ENCODE data around the gene IWS1.

The IWS1 gene

DNA sequence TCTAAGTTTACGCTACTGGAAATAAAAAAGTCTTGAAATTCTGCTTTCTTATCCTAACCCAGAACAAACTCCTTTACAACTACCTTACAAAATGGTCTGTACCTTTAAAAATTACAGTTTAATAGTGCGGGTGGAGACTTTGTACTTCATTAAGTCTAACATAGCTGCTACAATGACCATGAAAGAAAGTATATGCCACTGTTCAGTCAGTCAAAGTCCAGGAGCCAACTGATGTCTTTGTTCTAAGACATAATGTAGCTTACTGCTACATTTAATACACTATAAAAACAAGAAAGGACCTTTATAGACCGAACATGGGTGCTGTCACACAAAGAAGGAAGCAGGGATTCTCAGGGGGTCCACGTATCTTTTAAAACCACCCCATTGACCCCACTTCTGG, 36.0 kb downstream of the IWS1 start:
- Histone ChIP-seq H3K4me3 (ENCODE audit: extremely low read depth, insufficient read depth, low read length, poor library complexity, severe bottlenecking) (no peak overlapping the region), H3K27ac (ENCODE audit: low read depth, low read length, severe bottlenecking) (no peak overlapping the region), H3K9me3 (ENCODE audit: control insufficient read depth, low read length) (no peaks in the 10 kb centered on the region), H3K4me1 (ENCODE audit: control insufficient read depth, insufficient read depth, low read length, poor library complexity, severe bottlenecking) (peaks cover 2% of the 10 kb centered on the region), H3K36me3 (ENCODE audit: control insufficient read depth, insufficient read depth, low read length) (peaks cover 90% of the 10 kb centered on the region)
- 83 to 100% methylated on average over 1 of the region's 4 CpGs for WGBS, 2 experiments (ENCODE audit: insufficient coverage in 2 of 2)

DNA sequence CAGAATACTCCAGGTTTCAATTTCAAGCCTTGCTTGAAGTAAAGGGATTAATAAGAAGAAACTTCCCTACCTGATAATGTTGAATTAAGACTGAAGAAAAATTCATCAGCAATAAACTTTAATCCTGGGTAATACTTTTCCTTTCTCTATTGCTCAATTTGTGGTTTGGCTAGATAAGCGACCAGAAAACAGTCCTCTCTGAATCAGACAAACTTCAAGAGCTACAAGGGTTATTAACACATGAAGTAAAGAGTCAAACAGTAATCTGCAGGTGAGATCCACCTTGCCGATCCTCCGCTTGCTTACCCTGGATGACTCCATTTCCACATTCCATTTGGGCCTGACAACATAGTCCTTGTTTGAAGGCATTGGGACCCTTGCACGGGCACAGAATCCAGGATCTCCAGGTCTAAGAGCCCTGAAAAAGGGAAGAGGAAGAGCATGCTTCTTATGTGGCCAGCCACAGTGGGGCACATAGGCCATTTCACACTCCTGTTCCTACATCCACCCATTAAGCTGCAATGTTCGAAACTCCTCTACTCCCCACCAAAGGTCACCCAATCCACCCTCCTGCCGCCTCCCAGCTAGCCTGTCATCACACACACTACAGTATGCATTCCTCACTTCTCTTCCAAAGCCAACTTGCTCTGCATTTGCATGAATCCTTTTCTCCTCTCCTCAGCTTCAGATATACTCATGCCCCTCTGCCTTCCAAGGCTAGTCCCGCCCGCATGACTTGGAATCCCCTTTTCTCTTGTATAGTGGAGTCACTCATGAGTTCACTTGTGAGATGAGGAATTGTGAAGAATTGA, 39.8 kb downstream of the IWS1 start:
- no peak overlapping the region for H3K27ac ChIP-seq (ENCODE audit: low read depth, low read length, severe bottlenecking)
- 94 to 98% methylated on average over 4 to 5 of the region's 8 CpGs for WGBS, 2 experiments (ENCODE audit: insufficient coverage in 2 of 2)
- no peak overlapping the region for H3K4me3 ChIP-seq (ENCODE audit: extremely low read depth, insufficient read depth, low read length, poor library complexity, severe bottlenecking)
- peaks cover 5% of the 10 kb centered on the region for H3K4me1 ChIP-seq (ENCODE audit: control insufficient read depth, insufficient read depth, low read length, poor library complexity, severe bottlenecking)
- peaks cover 93% of the 10 kb centered on the region for H3K36me3 ChIP-seq (ENCODE audit: control insufficient read depth, insufficient read depth, low read length)
- no peaks in the 10 kb centered on the region for H3K9me3 ChIP-seq (ENCODE audit: control insufficient read depth, low read length)

DNA sequence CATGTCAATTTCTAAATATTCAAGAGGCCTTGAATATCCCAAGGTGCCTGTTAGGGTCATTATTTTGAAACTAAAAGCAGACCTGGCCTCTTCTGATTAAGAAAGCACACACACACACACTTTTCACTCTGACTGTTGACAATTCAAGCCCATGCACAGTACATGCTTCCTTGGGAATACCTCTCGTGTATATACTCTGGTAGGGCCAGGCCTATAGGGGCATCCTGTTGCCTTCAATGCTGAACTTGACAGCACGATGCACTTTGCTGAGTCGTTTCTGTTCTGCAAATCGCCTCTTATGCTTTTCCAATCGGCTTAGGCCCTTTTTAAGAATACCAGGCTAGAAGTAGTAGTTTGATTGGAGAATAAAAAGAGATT, 40.6 kb downstream of the IWS1 start:
- H3K36me3 ChIP-seq (ENCODE audit: control insufficient read depth, insufficient read depth, low read length): peaks cover 93% of the 10 kb centered on the region
- WGBS, 2 experiments (ENCODE audit: insufficient coverage in 2 of 2): 96 to 97% methylated on average over 5 of the region's 5 CpGs

DNA sequence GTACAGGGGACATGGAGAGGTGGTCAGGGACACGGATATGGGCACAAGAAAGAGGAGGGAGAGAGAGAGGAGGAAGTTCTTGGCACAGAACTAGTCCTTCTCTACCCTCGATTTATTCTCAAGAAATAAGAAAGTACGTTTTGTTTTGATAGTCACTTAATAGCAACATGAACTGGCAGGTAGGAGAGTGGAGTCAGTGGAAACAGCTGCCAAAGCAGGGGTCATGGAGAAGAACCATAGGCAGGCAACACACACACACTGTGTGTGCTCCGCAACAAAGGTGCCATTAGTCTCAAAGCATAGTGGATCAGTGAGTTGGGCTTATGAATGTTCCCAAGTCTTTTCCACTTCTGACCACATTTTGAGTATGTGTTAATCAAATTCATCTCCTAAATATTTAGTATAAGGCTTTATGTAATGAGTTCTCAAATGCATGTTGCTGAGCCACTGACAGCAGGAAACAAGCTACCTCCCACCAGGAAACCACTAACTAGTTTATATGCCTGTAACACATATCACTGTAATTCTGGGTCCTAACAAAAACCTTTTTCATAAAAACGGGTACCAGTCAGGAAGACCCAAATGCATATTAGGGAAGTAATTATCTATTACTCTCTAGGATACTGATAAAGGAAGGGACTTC, 41.1 kb downstream of the IWS1 start:
- WGBS, 2 experiments (ENCODE audit: insufficient coverage in 2 of 2): 100% methylated on average over 1 to 3 of the region's 5 CpGs

More for the DNA sequence above, 40.6 kb downstream of the IWS1 start:
- no peak overlapping the region for H3K27ac ChIP-seq (ENCODE audit: low read depth, low read length, severe bottlenecking)
- peaks cover 5% of the 10 kb centered on the region for H3K4me1 ChIP-seq (ENCODE audit: control insufficient read depth, insufficient read depth, low read length, poor library complexity, severe bottlenecking)
- H3K4me3 ChIP-seq (ENCODE audit: extremely low read depth, insufficient read depth, low read length, poor library complexity, severe bottlenecking): no peak overlapping the region
- H3K9me3 ChIP-seq (ENCODE audit: control insufficient read depth, low read length): no peaks in the 10 kb centered on the region

DNA sequence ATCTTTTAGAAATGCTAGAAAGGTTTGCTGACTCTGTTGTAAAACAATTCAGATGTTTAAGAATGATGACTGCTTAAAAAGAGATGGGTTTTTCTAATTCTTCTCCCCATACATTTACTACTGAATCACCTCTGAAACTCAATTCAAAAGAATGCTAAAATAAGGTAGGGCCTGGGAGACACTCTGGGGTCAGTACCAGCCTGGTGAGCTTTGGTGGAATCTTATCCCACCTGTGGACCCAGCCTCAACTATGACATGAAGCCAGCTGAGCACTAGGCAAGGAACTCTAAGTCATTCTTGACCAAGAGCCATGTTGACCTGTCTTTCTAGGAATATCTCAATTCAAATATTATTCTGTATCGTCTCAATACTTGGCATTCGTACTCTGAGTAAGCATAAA, 44.3 kb downstream of the IWS1 start:
- 53% methylated on average over 2 of the region's 2 CpGs; no CpG with 5 or more reads in 1 of the 2 experiments for WGBS, 2 experiments (ENCODE audit: insufficient coverage in 2 of 2)
- H3K4me3 ChIP-seq (ENCODE audit: extremely low read depth, insufficient read depth, low read length, poor library complexity, severe bottlenecking): no peak overlapping the region
- peaks cover 69% of the 10 kb centered on the region for H3K36me3 ChIP-seq (ENCODE audit: control insufficient read depth, insufficient read depth, low read length)
- H3K4me1 ChIP-seq (ENCODE audit: control insufficient read depth, insufficient read depth, low read length, poor library complexity, severe bottlenecking): peaks cover 8% of the 10 kb centered on the region
- H3K9me3 ChIP-seq (ENCODE audit: control insufficient read depth, low read length): no peaks in the 10 kb centered on the region
- H3K27ac ChIP-seq (ENCODE audit: low read depth, low read length, severe bottlenecking): no peak overlapping the region

More for the DNA sequence above, 41.1 kb downstream of the IWS1 start:
- Histone ChIP-seq H3K4me1 (ENCODE audit: control insufficient read depth, insufficient read depth, low read length, poor library complexity, severe bottlenecking) (peaks cover 8% of the 10 kb centered on the region), H3K4me3 (ENCODE audit: extremely low read depth, insufficient read depth, low read length, poor library complexity, severe bottlenecking) (no peak overlapping the region), H3K36me3 (ENCODE audit: control insufficient read depth, insufficient read depth, low read length) (peaks cover 93% of the 10 kb centered on the region), H3K27ac (ENCODE audit: low read depth, low read length, severe bottlenecking) (no peak overlapping the region), H3K9me3 (ENCODE audit: control insufficient read depth, low read length) (no peaks in the 10 kb centered on the region)

DNA sequence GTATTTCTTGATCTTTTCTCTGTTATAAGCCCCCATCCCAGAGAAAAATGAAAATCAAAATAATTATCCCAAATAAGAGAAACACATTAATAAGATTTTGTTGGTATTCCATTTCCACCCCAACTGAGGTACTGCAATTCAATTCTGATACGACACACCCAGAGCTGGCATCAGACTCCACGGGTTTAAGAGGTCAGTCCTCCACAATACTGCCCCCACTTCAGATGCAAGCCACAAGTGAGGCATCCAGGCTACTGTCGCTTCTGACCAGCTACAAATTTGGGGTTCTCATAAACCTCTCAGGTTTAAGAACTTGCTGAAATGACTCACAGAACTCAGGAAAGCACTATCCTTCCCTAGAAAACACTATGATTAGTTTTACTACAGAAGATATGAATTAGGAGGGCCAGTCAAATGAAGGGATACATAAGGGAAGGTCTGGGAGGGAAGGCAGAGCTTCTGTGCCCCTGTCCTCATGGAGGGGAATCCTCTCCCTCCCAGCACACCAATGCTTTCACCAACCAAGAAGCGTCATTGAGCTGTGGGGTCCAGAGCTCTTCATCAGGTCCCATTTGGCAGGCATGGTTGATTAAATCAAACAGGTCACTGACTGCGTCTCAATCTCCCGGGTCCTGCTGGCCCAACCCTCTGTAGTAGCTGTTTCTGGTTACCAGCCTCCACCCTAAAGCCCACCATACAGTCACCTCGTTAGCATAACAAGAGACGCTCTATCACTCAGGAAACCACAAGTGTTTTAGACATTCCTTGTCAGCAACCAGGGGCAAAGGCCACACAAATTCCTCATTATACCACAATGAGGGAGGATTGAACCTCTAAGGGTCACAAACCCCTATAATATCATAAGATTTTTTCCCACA, 46.2 kb downstream of the IWS1 start:
- 43 to 50% methylated on average over 6 to 7 of the region's 8 CpGs for WGBS, 2 experiments (ENCODE audit: insufficient coverage in 2 of 2)
- H3K36me3 ChIP-seq (ENCODE audit: control insufficient read depth, insufficient read depth, low read length): peaks cover 50% of the 10 kb centered on the region
- H3K27ac ChIP-seq (ENCODE audit: low read depth, low read length, severe bottlenecking): peak overlapping the region; percentile 24
- peaks cover 8% of the 10 kb centered on the region for H3K4me1 ChIP-seq (ENCODE audit: control insufficient read depth, insufficient read depth, low read length, poor library complexity, severe bottlenecking)
- peaks cover 7% of the 10 kb centered on the region for H3K9me3 ChIP-seq (ENCODE audit: control insufficient read depth, low read length)
- no peak overlapping the region for H3K4me3 ChIP-seq (ENCODE audit: extremely low read depth, insufficient read depth, low read length, poor library complexity, severe bottlenecking)

DNA sequence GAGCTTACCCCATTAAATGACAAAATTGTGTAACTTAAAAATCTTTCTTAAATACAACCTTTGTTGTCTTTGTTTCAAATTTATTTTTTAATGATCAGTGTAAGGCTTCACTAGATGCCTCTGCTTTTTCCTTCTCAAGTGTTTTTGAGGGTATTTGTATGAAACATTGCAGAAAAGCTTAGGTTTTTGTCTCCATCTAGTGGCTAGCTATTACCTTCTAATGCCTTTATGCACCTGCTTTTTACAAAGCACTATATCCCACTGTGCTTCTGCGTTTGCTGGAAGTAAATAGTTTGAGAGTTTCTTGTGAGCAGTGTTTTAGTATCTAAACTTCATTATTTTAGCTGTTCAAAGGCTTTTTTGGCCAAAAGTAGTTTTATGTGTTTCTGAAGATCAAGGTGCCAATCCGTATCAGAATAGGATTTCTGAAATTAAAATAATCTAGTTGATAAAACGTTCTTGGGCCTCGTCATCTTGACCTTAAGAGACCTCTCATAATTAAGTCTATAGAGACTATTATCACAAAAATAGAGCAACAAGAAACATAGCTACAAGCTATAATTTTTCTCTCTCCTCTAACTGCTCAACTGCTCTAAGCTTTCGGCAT, 47.0 kb downstream of the IWS1 start:
- no CpG with 5 or more reads among the region's 5 CpGs for WGBS, 2 experiments (ENCODE audit: insufficient coverage in 2 of 2)
- H3K9me3 ChIP-seq (ENCODE audit: control insufficient read depth, low read length): peaks cover 7% of the 10 kb centered on the region
- H3K27ac ChIP-seq (ENCODE audit: low read depth, low read length, severe bottlenecking): no peak overlapping the region
- H3K4me3 ChIP-seq (ENCODE audit: extremely low read depth, insufficient read depth, low read length, poor library complexity, severe bottlenecking): no peak overlapping the region
- peaks cover 42% of the 10 kb centered on the region for H3K36me3 ChIP-seq (ENCODE audit: control insufficient read depth, insufficient read depth, low read length)
- H3K4me1 ChIP-seq (ENCODE audit: control insufficient read depth, insufficient read depth, low read length, poor library complexity, severe bottlenecking): peaks cover 8% of the 10 kb centered on the region

DNA sequence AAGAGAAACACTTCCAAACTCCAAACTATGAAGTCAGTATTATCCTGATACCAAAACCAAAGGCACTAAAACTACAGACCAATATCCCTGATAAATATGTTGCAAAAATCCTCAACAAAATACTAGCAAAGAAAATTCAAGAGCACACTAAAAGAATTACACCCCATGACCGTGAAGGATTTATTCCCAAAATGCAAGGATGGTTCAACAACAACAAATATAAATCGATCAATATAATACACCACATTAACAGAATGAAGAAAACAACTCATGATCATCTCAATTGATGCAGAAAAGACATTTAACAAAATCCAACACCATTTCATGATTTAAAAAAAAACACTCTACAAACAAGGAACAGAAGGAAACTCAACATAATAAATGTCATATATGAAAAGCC, 50.5 kb downstream of the IWS1 start:
- Histone ChIP-seq H3K36me3 (ENCODE audit: control insufficient read depth, insufficient read depth, low read length) (peaks cover 11% of the 10 kb centered on the region), H3K4me3 (ENCODE audit: extremely low read depth, insufficient read depth, low read length, poor library complexity, severe bottlenecking) (no peak overlapping the region), H3K27ac (ENCODE audit: low read depth, low read length, severe bottlenecking) (no peak overlapping the region), H3K9me3 (ENCODE audit: control insufficient read depth, low read length) (peaks cover 7% of the 10 kb centered on the region), H3K4me1 (ENCODE audit: control insufficient read depth, insufficient read depth, low read length, poor library complexity, severe bottlenecking) (peaks cover 5% of the 10 kb centered on the region)
- WGBS, 2 experiments (ENCODE audit: insufficient coverage in 2 of 2): 100% methylated on average over 1 to 2 of the region's 2 CpGs

DNA sequence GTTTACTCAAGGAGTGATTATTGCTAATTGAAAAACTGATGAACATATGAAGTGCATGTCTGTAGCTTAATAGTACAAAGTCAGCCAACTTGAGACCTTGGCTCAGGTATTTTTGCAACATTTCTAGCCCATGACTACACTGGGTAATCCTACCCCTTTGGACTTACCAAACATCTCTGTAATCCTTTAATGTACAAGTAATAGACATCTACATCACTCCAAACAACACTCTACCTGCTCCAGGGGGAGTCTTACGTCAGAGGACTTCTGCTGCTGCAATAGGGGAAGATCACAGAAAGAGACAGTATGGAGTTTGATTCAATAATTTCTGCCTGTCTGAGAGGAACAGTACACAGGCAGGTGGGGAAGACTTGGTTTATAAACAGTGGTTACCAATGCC, 54.0 kb downstream of the IWS1 start:
- Histone ChIP-seq H3K4me1 (ENCODE audit: control insufficient read depth, insufficient read depth, low read length, poor library complexity, severe bottlenecking) (no peaks in the 10 kb centered on the region), H3K27ac (ENCODE audit: low read depth, low read length, severe bottlenecking) (no peak overlapping the region), H3K9me3 (ENCODE audit: control insufficient read depth, low read length) (peaks cover 7% of the 10 kb centered on the region), H3K4me3 (ENCODE audit: extremely low read depth, insufficient read depth, low read length, poor library complexity, severe bottlenecking) (no peak overlapping the region), H3K36me3 (ENCODE audit: control insufficient read depth, insufficient read depth, low read length) (peaks cover 21% of the 10 kb centered on the region)
- no CpG with 5 or more reads among the region's 1 CpG for WGBS, 2 experiments (ENCODE audit: insufficient coverage in 2 of 2)

DNA sequence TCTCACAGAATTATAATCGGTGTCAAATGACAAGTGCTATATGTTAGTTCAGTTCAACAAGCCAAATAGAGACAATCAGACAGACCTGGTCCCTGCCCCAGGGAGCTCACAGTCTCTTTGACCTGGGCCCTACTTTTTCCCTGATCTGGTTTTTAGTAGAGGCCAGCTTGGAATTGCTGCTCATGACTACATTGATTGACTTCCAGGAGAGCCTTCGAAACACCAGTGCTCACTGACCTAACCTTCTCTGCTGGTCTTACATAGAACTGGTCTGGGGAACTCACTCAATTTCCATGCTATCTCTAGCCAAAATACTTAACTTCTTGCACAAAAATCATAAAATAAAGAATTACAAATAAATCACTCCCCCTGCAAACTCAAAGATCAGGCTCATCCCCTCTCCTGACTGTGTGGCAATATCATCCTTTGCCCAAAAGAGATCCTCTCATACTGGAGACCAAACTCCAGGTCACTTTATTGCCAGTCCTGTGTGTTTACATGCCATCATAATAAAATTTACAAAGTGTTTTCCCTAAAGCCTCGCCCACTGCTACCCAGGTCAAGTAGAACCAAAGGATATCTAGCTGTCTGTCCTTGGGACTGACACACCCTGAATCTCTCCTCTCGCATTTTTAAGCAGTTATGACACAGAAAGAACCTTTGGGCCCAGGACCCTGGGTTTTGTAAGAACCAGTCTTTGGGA, 54.9 kb downstream of the IWS1 start:
- WGBS, 2 experiments (ENCODE audit: insufficient coverage in 2 of 2): 100% methylated on average over 2 of the region's 4 CpGs
- no peak overlapping the region for H3K27ac ChIP-seq (ENCODE audit: low read depth, low read length, severe bottlenecking)
- H3K4me3 ChIP-seq (ENCODE audit: extremely low read depth, insufficient read depth, low read length, poor library complexity, severe bottlenecking): no peak overlapping the region
- H3K4me1 ChIP-seq (ENCODE audit: control insufficient read depth, insufficient read depth, low read length, poor library complexity, severe bottlenecking): no peaks in the 10 kb centered on the region
- H3K36me3 ChIP-seq (ENCODE audit: control insufficient read depth, insufficient read depth, low read length): peaks cover 21% of the 10 kb centered on the region
- peaks cover 7% of the 10 kb centered on the region for H3K9me3 ChIP-seq (ENCODE audit: control insufficient read depth, low read length)
